Gastroesophageal sphincter (tissue), 4 donors: ENCODE measurements around the gene SARM1. TPM values are rescaled to one million over a fixed set of nuclear protein-coding genes. Genes with fewer than 3 reads are reported as not detected.

Experiments used
- ATAC-seq: fragments of 150-250 bp; one replicate; pipeline ENCODE4 v1.9.1; 2016; ENCODE audit warnings: mild to moderate bottlenecking, moderate library complexity
- H3K27ac ChIP-seq, 4 donors: fragments of 200-600 bp; sonication (generic) in 3 of 4; 1 replicate in 3 of 4; 2 replicates in 1 of 4; pipeline ENCODE4 v1.5.1; 2016 to 2019
- H3K27me3 ChIP-seq: fragments of 200-600 bp; sonication (generic); one replicate; pipeline ENCODE4 v1.5.1; 2019
- H3K36me3 ChIP-seq, 2 donors: fragments of 200-600 bp; sonication (generic); one replicate each; pipeline ENCODE4 v1.5.1; 2019; ENCODE audit warnings: control low read depth in 1 of 2
- H3K4me1 ChIP-seq, 3 donors: fragments of 200-600 bp; sonication (generic); 1 replicate in 2 of 3; 2 replicates in 1 of 3; pipeline ENCODE4 v1.5.1; 2016 to 2019; ENCODE audit warnings: control low read depth in 2 of 3
- H3K4me3 ChIP-seq, 2 donors: fragments of 200-600 bp; sonication (generic); one replicate each; pipeline ENCODE4 v1.5.1; 2019; ENCODE audit warnings: mild to moderate bottlenecking in 1 of 2, moderate library complexity in 1 of 2
- H3K9me3 ChIP-seq, 3 donors: fragments of 200-600 bp; sonication (generic); one replicate each; pipeline ENCODE4 v1.5.1; 2017 to 2019; ENCODE audit warnings: control low read depth in 2 of 3
- EP300 ChIP-seq: sonication (generic); formaldehyde crosslinking; IDR thresholded peaks from one replicate; pipeline ENCODE4 v1.6.1; 2017; ENCODE audit warnings: antibody characterized with exemption, mild to moderate bottlenecking
- POLR2A ChIP-seq, 2 donors: fragments of 450-650 bp; IDR thresholded peaks; one replicate each; pipeline ENCODE4 v1.6.1; 2017; ENCODE audit warnings: antibody characterized with exemption in 2 of 2, mild to moderate bottlenecking in 2 of 2, moderate library complexity in 1 of 2
- POLR2AphosphoS5 ChIP-seq: sonication (generic); formaldehyde crosslinking; IDR thresholded peaks from one replicate; pipeline ENCODE4 v1.6.1; 2017; ENCODE audit warnings: antibody characterized with exemption
- WGBS, 2 donors: methylation state at CpG; one replicate each; pipeline ENCODE4 v1.1.5; 2018; ENCODE audit warnings: low coverage in 1 of 2; 5-methylcytosine and 5-hydroxymethylcytosine counted together
- total RNA-seq, 4 donors: library from RNA; depleted of rRNA; stranded (reverse); fragments of >200 nt; gene quantifications; one replicate each; pipeline ENCODE4 v1.1.0, GENCODE V29; 2016
- TF ChIP-seq, protein P1 (sequence below), 4 experiments: fragments of 200-600 bp in 2 of 4; fragments of 450-650 bp in 2 of 4; sonication (generic) in 1 of 4; IDR thresholded peaks; one replicate each; pipeline ENCODE4 v1.5.1; 2017 to 2019; ENCODE audit warnings: antibody characterized with exemption in 4 of 4, mild to moderate bottlenecking in 2 of 4, moderate library complexity in 2 of 4

Gene SARM1
- total RNA-seq, 4 donors from 2014 or later: 9.0 to 26.2 (median 20.6) TPM

DNA sequence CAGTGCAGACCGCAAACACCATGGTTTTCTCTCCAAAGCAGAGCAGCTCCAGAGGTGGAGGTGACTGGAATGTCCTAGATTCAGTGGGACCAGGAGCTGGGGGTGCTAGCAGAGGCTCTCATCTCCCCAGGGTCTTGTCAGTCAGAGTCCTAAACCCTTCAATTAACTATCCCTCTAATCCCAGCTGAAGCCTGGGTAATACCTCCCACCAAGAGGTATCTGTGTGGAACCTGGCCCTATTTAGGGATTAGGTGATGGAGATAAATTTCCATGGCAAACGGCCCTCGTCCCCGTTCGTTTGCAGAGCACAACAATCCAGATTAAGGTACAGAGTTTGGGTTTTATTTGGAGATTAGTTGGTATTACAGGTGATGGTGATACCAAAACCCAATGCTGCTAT lies 8.3 kb upstream of the SARM1 start:
- Histone ChIP-seq H3K36me3 (peaks cover 2 to 78% of the 10 kb centered on the region in 2 donors), H3K4me1 (peaks cover 0 to 8% (median 4%) of the 10 kb centered on the region in 3 donors), H3K27me3 (no peaks in the 10 kb centered on the region), H3K27ac (no peak overlapping the region), H3K4me3 (no peak overlapping the region), H3K9me3 (no peaks in the 10 kb centered on the region)
- TF ChIP-seq POLR2AphosphoS5 (no peak), POLR2A (IDR thresholded peaks at IDR 0.05) (no peak), EP300 (no peak)
- TF ChIP-seq, protein P1, sequence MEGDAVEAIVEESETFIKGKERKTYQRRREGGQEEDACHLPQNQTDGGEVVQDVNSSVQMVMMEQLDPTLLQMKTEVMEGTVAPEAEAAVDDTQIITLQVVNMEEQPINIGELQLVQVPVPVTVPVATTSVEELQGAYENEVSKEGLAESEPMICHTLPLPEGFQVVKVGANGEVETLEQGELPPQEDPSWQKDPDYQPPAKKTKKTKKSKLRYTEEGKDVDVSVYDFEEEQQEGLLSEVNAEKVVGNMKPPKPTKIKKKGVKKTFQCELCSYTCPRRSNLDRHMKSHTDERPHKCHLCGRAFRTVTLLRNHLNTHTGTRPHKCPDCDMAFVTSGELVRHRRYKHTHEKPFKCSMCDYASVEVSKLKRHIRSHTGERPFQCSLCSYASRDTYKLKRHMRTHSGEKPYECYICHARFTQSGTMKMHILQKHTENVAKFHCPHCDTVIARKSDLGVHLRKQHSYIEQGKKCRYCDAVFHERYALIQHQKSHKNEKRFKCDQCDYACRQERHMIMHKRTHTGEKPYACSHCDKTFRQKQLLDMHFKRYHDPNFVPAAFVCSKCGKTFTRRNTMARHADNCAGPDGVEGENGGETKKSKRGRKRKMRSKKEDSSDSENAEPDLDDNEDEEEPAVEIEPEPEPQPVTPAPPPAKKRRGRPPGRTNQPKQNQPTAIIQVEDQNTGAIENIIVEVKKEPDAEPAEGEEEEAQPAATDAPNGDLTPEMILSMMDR (IDR thresholded peaks at IDR 0.05): no peak
- WGBS, 2 donors: 84 to 88% methylated on average over 4 to 5 of the region's 5 CpGs
- no peak for ATAC-seq

- H3K36me3 ChIP-seq: peaks cover 2 to 78% of the 10 kb centered on the region in 2 donors
- H3K4me1 ChIP-seq: peaks cover 0 to under 1% (median 0%) of the 10 kb centered on the region in 3 donors
- WGBS, 2 donors: 80% methylated on average over 1 to 2 of the region's 8 CpGs
- no peak overlapping the region for H3K4me3 ChIP-seq
- H3K27ac ChIP-seq: no peak overlapping the region
- no peaks in the 10 kb centered on the region for H3K9me3 ChIP-seq
- TF ChIP-seq, protein P1 (IDR thresholded peaks at IDR 0.05): no peak
- TF ChIP-seq POLR2A (IDR thresholded peaks at IDR 0.05): no peak
- no peak for ATAC-seq
- H3K27me3 ChIP-seq: no peaks in the 10 kb centered on the region
These were observed 7.5 kb upstream of the SARM1 start for GRCh38 chr17:28363776-28364650.

GRCh38 chr17:28364665-28365363 lies 6.7 kb upstream of the SARM1 start, which contains the start of gene SEBOX:
SEBOX (minus strand) TSS chr17:28365199; CDS start chr17:28365151, 48 bp downstream.
- Histone ChIP-seq H3K9me3 (no peaks in the 10 kb centered on the region), H3K36me3 (peaks cover 2 to 70% of the 10 kb centered on the region in 2 donors), H3K4me3 (no peak within 1 kb of the TSS), H3K27me3 (no peaks in the 10 kb centered on the region), H3K4me1 (no peaks in the 10 kb centered on the region), H3K27ac (no peak within 1 kb of the TSS)
- ATAC-seq: no peak
- WGBS, 2 donors: 63% methylated on average over 1 of the region's 13 CpGs; no CpG with 5 or more reads in 1 of the 2 donors
- no peak for TF ChIP-seq EP300
- TF ChIP-seq POLR2AphosphoS5: no peak
- TF ChIP-seq, protein P1 (IDR thresholded peaks at IDR 0.05): no peak
- no peak for TF ChIP-seq POLR2A (IDR thresholded peaks at IDR 0.05)

DNA sequence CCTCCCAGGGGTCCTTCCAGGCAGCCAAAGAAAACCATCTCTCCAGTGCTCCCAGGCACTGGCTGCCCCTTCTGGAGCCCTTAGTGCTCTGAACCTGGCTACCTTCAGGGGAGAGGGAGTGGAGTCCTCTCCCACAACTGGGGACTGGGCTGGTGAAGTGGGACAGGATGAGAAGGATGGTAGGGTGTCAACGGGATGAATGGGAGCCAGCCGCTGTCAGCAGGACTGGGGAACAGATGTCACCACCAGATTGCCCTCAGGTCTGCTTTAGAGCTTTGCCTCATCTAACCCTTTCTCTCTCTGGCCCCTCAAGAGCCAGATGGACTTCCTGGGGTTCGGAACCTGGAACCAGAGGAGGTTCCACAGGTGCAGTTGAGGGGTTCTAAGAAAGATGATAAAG lies 6.0 kb upstream of the SARM1 start:
- no peak for ATAC-seq
- WGBS, 2 donors: 80 to 100% methylated on average over 1 of the region's 3 CpGs
- no peak overlapping the region for H3K27ac ChIP-seq
- H3K4me1 ChIP-seq: no peaks in the 10 kb centered on the region
- peaks cover 0 to 63% of the 10 kb centered on the region in 2 donors for H3K36me3 ChIP-seq
- H3K9me3 ChIP-seq: no peaks in the 10 kb centered on the region
- H3K27me3 ChIP-seq: no peaks in the 10 kb centered on the region
- H3K4me3 ChIP-seq: no peak overlapping the region
- TF ChIP-seq POLR2A (IDR thresholded peaks at IDR 0.05): no peak
- TF ChIP-seq, protein P1 (IDR thresholded peaks at IDR 0.05): no peak
- no peak for TF ChIP-seq POLR2AphosphoS5
- TF ChIP-seq EP300: no peak
